NCI-H1694 (cell line): ENCODE measurements around the gene RBM48.
"Not testable (repeated sequence)": the region's sequence is repeated elsewhere in the genome, so short reads cannot be mapped to it uniquely, and the experiment has no call there.

Source experiments
- DNase-seq: peaks from one replicate; lab custom pipeline; 2025; lab: John Stamatoyannopoulos, UW

The RBM48 gene

GRCh38 chr7:92545116-92545515, 16.5 kb downstream of the RBM48 start:
- DNase-seq = not testable (repeated sequence)

GRCh38 chr7:92546856-92547497, 18.4 kb downstream of the RBM48 start:
- DNase-seq = no peak

DNA sequence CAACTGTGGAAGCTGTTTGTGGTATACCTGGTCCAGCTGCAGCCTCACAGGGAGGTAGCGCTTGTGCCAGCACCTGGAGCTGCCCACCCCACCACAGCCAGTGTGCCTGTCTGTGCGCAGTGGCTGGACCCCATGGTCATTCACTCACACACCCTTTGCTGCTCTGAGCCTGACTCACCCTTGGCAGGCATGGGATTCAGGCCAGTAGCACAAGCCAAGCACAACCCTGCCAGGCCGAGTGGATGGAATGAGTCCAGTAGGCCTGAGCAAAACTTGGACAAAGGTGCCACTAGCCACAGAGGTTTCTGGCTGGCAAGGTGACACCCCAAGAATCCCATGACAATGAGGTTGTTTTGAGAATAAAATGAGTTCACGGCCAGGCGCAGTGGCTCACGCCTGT, 19.0 kb downstream of the RBM48 start:
- no peak for DNase-seq

- no peak for DNase-seq
These were observed 21.6 kb downstream of the RBM48 start for GRCh38 chr7:92550194-92550593.

- no peak for DNase-seq
These were observed 28.7 kb downstream of the RBM48 start for GRCh38 chr7:92557249-92557648.

GRCh38 chr7:92557808-92558362, 29.3 kb downstream of the RBM48 start:
- no peak for DNase-seq

- DNase-seq = no peak
These were observed 32.0 kb downstream of the RBM48 start for GRCh38 chr7:92560602-92561001.

DNA sequence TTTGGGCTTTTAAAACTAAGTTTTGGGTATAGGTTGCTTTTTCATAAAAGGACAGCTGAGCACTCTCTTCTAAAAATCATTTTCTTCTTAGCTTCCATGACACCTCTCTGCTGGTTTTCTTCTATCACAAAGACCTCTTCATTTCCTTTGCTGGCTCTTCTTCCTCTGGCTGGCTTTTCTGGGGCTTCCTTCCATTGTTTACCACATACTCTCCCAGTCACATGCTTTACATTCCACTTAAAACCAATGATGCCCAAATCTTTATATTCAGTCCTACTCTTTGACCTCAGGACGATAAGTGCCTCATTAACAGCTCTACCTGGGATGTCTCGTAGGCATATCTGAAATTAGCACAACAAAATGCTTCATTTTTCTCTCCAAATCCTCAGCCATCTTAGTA, 34.8 kb downstream of the RBM48 start:
- DNase-seq = no peak

DNA sequence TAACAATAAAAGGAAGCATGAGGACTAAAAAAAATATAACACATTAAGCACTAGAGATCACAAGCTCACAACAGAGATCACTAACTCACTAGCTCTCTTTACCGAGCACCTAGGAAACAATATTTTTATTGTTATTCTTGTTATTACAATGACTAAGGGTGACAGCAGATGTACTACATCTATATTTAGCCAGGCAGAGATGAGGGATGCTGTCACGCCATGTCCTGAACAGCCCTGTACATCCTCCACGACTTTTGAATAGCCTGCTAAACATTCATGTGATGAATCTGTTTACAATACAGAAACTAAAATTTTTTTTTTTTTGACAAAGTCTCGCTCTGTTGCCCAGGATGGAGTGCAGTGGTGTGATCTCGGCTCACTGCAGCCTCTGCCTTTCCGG, 38.9 kb downstream of the RBM48 start:
- no peak for DNase-seq

DNA sequence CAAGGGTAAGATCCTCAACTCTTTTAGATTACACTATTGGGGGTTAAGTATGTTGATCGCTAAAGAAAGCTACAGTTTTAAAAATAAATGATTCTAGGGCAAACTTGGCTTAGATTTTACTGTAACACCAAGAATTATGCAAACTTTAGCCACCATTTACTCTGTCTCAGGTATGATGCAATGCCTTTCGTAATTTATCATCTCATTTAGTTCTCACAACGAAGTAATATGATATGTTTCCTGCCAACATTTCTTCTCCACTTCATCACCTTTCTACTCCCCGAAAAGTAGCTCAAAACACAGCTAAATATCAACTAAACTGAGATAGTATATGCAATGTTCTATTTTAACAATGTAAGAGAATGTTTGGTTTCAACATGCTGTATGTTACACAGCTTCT, 40.5 kb downstream of the RBM48 start:
- DNase-seq = no peak

DNA sequence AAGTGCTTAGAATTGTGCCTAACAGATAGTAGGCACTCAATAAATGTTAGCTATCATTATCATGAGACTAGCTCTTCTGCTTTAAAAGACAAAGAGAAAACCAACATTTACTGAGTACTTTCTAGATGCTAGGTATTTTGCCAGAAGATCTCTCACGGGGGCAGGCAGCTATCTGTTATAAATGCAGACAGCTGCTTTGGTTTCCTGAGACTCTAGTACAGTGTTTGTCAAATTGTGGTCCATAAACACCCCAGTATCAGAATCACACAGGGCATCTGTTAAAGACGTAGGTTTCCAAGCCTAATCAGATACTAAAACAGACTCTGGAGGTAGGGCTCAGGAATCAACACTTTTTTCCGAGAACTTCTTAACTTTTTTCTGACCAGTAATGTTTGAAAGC, 47.7 kb downstream of the RBM48 start:
- DNase-seq = no peak

- no peak for DNase-seq
These were observed 54.4 kb downstream of the RBM48 start for GRCh38 chr7:92582948-92583347.

GRCh38 chr7:92584953-92585352, 56.4 kb downstream of the RBM48 start:
- no peak for DNase-seq

DNA sequence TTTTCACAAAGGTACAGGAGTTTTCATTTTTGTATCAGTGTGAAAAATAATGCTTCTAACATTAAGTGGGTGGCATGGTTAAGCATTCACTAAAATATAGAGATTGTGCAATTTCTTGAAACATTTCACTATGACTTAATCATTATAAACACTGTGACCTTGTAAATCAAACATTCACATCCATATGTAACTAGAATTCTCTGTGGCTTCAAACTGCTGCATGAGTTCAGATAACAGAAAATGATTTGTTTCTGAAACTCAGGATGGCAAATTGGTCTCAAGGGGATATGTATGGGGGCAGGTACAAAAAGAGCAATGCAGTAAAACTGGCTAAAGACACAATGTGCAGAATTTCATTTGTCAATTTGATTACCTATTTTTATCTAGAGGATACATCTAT, 57.8 kb downstream of the RBM48 start:
- no peak for DNase-seq

DNA sequence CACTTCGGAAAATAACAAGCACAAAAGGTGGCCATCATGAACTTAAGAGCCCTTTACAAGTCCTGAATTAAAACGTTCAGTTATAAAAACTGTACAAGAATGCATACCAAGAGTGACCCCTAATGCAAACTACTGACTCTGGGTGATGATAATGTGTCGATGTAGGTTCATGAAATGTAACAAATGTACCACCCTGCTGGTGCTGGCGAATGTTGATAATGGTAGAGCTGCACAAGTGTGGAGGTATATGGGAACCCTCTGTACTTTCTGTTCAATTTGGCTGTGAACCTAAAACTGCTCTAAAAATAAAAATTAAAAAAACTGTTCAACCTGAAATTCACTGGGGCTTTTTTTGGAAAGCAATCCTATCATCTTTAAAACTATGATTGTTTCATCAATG, 58.2 kb downstream of the RBM48 start:
- DNase-seq = no peak
